EL (cell line): ENCODE measurements around the gene SHROOM2.

ENCODE experiments used
- DNase-seq: peaks from one replicate; pipeline ENCODE4 v3.0.0-alpha.2; 2016

The SHROOM2 gene

GRCh38 chrX:9906919-9907318, 120.7 kb downstream of the SHROOM2 start:
- no peak for DNase-seq

- DNase-seq, result peak; percentile 84
Measured at GRCh38 chrX:9907645-9908387, 121.6 kb downstream of the SHROOM2 start.

- no peak for DNase-seq
Measured at GRCh38 chrX:9909254-9909653, 123.0 kb downstream of the SHROOM2 start.

GRCh38 chrX:9911487-9911886, 125.3 kb downstream of the SHROOM2 start:
- DNase-seq, result peak; percentile 65

GRCh38 chrX:9912351-9913145, 126.3 kb downstream of the SHROOM2 start:
- no peak for DNase-seq

GRCh38 chrX:9913146-9913433, 126.9 kb downstream of the SHROOM2 start:
- DNase-seq, result no peak

- no peak for DNase-seq
Measured at GRCh38 chrX:9917861-9918260, 131.6 kb downstream of the SHROOM2 start.

- no peak for DNase-seq
Measured at GRCh38 chrX:9919632-9920172, 133.5 kb downstream of the SHROOM2 start.

GRCh38 chrX:9921407-9921806, 135.2 kb downstream of the SHROOM2 start:
- no peak for DNase-seq

- DNase-seq, result no peak
Measured at GRCh38 chrX:9923357-9923756, 137.1 kb downstream of the SHROOM2 start.

GRCh38 chrX:9926002-9926401, 139.8 kb downstream of the SHROOM2 start:
- DNase-seq, result no peak

GRCh38 chrX:9927698-9928482, 141.7 kb downstream of the SHROOM2 start:
- DNase-seq, result no peak

- DNase-seq, result no peak
Measured at GRCh38 chrX:9935436-9935835, 149.2 kb downstream of the SHROOM2 start.

- no peak for DNase-seq
Measured at GRCh38 chrX:9937761-9938160, 151.5 kb downstream of the SHROOM2 start.

GRCh38 chrX:9938516-9938915, 152.3 kb downstream of the SHROOM2 start:
- no peak for DNase-seq

GRCh38 chrX:9940421-9940820, 154.2 kb downstream of the SHROOM2 start:
- peak; percentile 40 for DNase-seq

- DNase-seq, result no peak
Measured at GRCh38 chrX:9942086-9942485, 155.9 kb downstream of the SHROOM2 start.

- DNase-seq, result no peak
Measured at GRCh38 chrX:9943420-9943819, 157.2 kb downstream of the SHROOM2 start.

GRCh38 chrX:9947131-9947794, 161.0 kb downstream of the SHROOM2 start:
- DNase-seq, result no peak

- no peak for DNase-seq
Measured at GRCh38 chrX:9948406-9948805, 162.2 kb downstream of the SHROOM2 start.

- no peak for DNase-seq
Measured at GRCh38 chrX:9952300-9952699, 166.1 kb downstream of the SHROOM2 start.

GRCh38 chrX:9953396-9953795, 167.2 kb downstream of the SHROOM2 start:
- no peak for DNase-seq

- peak; percentile 54 for DNase-seq
Measured at GRCh38 chrX:9955506-9955905, 169.3 kb downstream of the SHROOM2 start.
